KBM-7 (cell line): ENCODE data around the gene PEX6.
"Not testable (repeated sequence)": the region's sequence is repeated elsewhere in the genome, so short reads cannot be mapped to it uniquely, and the experiment has no call there.

ENCODE experiments used
- DNase-seq: peaks from one replicate; pipeline ENCODE4 v3.0.0-alpha.2; 2015
- in situ Hi-C: fragments of 300-500 bp; cut with MboI; formaldehyde crosslinking; loops from 2 replicates; pipeline ENCODE4 v1.14.3; 2020; ENCODE audit warnings: low sequenced_read_pairs, low pct_unique_long_range_greater_than_20kb, mixed read lengths

The PEX6 gene

DNA sequence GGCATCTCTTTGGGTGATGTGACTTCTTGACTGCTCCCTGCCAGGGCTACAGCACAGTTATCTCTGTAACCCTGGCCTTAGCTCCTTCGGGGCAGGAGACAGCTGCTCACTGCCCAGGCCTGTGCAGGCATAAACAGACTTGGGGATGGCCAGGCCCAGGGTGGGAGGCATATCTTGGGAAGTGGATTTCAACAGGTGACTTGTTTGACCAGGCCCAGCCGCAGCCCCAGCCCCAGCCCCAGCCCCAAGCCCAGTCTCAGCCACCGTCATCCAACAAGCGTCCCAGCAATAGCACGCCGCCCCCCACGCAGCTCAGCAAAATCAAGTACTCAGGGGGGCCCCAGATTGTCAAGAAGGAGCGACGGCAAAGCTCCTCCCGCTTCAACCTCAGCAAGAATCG, 27.3 kb upstream of the PEX6 start:
- no peak for DNase-seq
- in situ Hi-C loops = no loop called here

DNA sequence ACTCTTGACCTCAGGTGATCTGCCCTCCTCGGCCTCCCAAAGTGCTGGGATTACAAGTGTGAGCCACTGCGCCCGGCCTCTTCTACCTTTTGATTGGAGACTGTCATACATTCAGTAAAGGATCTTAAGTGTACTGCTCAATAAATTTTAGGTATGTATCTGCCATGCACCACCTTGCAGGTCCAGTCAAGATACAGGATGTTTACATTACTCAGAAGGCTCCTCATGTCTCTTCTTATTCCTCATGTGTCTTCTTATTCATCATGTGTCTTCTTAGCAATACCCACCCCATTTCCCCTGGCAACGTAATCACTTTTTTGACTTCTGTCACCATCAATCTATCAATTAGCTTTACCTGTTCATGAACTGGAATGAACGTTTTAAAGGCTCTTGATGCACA, 26.9 kb upstream of the PEX6 start:
- DNase-seq = no peak
- in situ Hi-C loops = no loop called here

GRCh38 chr6:43001843-43002242, 22.9 kb upstream of the PEX6 start:
- no peak for DNase-seq
- in situ Hi-C loops = no loop called here

GRCh38 chr6:42998205-42998604, 19.2 kb upstream of the PEX6 start:
- in situ Hi-C loops, DNase-seq: not testable (repeated sequence)

GRCh38 chr6:42996513-42996912, 17.5 kb upstream of the PEX6 start:
- no peak for DNase-seq
- in situ Hi-C loops = no loop called here

DNA sequence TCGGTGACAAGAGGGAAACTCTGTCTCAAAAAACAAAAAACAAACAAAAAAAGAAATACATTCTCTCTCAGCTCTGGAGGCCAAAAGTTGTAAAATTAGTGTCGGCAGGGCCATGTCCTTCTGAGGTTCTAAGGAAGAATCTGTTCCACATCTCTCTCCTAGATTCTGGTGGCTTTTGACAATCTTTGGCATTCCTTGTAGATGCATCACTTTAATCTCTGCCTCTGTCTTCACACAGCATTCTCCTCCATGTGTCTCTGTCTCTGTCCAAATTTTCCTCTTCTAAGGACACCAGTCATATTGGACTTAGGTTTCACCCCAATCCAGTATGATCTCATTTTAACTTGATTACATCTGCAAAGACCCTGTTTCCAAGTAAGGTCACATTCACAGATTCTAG, 14.5 kb upstream of the PEX6 start:
- in situ Hi-C loops = no loop called here
- no peak for DNase-seq

DNA sequence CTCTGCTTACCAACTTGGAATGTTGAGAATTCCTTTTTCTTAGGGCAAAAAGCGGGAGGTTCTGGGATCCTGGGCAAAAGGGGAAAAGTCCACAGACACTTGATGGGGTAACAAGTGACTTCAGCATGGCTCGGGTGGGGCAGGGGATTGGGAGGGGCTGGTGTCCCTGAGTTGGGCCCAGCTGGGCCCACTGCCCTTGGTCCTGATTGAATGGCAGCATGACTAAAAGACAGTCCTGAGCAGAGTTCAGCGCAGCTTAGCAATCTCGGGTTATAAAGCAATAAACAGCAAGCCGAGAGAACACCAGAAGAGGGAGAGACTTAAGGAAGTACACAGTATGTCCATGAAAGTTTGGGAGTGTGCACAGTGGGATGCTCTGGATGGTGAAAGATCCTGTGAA, 10.9 kb upstream of the PEX6 start:
- DNase-seq = no peak
- in situ Hi-C loops = no loop called here

DNA sequence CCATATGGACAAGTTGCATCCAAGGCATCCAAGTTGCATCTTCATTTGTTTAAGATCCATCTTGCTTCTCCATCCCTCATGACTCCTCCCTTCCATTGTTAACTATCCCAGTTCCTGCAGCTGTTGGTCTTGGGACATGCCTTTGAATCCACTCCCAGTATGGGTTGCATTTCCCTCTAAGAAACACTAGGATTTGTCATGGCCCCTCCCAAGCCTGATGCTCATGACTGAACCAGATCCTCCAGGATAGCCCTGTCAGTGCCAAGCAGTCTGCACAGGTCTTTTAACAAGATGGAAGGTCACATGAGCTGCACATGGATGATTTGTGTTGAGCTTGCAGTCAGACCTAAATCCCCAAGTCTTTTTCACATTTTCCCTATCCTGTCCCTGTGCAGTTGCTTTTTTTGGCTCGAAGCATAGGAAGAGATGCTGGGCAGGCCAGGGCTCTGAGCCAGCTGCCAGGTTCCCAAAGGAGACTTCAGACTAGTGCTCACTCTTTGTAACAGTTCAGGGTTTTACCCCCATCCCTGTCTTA, 9.6 kb upstream of the PEX6 start:
- no peak for DNase-seq
- in situ Hi-C loops = no loop called here

- no peak for DNase-seq
These were observed 8.8 kb upstream of the PEX6 start for GRCh38 chr6:42987533-42988451.

DNA sequence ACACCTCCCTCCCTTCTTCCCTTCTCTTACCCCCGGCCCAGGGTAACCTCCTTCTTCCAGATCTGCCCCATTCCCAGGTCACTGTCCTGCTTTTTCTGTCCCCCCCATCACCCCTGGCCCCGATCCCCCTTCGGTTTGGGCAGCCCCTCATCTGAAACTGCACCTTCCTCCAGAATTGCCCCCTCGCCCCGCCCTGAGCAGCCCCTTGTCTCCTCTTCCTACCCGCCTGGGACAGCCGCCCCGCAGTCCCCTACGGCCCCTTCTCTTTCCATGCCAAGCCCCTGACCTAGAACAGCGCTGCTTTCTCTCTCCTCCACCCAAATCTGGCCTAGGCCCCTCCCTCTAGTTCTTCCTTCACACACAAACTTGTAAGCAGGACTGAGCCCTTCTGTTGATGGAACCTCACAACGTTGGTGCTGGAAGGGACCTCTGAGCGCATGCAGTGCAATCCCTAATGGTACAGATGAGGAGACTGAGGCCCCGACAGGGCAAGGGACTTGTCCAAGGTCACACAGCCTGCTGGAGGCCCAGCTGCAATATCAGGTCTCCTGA, 6.0 kb upstream of the PEX6 start:
- in situ Hi-C loops = no loop called here
- DNase-seq = peak; percentile 23

More at GRCh38 chr6:42987533-42988451, 8.8 kb upstream of the PEX6 start:
- in situ Hi-C loops = no loop called here

DNA sequence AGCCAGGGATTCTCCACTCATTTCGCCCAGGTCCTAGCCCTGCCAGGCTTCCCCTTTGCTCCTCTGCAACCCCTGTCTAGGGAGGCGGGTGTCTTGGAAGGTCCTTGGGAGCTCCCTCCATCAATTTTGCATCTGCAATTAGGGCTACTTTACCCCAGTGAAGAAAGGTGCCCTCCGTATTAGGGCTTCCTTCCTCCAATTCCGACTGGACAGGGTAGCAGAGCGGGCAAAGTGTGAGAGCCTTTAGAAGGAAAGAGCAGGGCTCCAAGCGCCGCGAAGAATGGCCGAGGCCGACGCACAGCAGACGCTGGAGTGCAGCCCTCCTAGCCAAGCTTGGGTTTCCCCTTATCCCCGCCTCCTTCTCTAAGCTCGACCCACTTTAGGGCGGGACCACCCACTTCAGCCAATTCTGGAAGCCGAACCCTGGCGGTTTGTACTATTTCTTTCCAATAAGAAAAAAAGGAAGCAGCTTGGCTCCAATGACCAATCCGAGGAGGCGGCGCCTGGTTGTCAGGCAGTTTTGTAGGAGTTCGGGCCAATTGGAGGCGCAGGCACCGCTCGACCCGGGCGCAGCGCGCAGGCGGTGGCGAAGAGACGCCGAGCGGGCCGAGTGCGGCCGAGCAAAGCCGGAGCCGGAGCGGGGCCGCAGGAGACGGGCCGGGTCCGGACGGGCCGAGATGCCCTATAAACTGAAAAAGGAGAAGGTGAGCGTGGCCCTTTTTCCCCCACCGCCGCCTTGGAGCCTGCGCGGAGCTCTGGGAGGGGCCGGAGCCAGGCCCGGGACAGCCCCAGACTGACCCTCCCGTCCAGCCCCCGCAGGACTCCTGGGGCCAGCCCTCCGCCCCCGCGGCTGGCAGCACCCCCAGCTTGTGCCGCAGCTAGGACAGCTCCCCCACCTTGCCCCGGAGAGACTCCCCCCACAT, 5.3 kb upstream of the PEX6 start, which contains the start of gene PPP2R5D:
Gene PPP2R5D, plus strand, starts transcription at position 570 of the 923 bp plus-strand sequence. Its CDS starts 108 bp downstream, at position 678.
- in situ Hi-C loops = no loop called here

DNA sequence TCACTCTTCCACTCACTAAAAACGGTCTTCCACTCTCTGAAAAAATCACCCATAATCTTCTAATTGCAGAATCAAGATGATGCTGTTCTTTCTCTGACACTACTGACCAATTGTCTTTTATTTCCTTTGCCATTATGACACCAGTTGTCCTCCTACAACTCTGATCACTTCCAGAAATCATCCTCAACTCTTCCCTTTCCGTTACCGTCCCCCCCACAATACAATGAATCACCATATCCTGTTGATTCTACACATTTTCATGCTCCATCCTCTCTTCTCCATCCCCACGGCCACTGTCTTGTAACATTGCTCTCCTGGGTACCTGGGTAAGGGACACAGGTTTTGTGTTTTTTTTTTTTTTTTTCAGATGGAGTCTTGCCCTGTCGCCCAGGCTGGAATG, 2.9 kb upstream of the PEX6 start:
- DNase-seq = no peak
- in situ Hi-C loops = no loop called here

More for the DNA sequence above, 5.3 kb upstream of the PEX6 start, which contains the start of gene PPP2R5D:
- peak; percentile 99 for DNase-seq

DNA sequence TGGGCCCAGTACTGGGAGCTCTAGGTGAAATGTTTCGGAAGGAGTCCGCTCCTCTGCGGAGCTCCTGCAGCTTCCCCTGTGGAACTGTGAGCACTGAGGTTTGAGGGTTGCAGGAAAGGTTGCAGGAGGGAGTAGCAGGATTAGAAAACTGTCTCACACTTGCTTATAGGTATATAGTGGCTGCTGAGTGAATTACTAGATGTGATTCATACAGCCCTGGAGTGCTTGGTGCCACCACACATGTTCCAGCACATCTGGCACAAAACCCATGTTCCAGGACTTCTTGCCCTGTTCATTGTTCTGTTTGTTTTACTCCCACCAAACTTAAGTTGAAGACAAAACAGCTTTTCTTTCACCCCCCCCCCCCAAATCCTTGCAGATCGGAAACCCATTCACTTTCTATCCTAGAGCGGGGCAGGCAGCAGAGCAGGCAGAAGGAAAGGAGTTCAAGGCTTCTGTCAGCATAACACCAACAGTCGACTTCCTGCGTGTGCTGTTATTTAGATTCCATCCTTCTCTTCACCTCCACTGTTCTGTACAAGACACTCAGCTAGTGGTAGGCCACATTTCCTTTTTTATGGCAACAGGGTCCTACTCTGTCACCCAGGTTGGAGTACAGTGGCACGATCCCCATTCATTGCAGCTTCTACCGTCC, 669 bp upstream of the PEX6 start:
- DNase-seq = no peak
- in situ Hi-C loops = no loop called here

- DNase-seq = peak; percentile 34
- in situ Hi-C loops = no loop called here
These were observed 518 bp downstream of the PEX6 start for GRCh38 chr6:42978487-42978838.

DNA sequence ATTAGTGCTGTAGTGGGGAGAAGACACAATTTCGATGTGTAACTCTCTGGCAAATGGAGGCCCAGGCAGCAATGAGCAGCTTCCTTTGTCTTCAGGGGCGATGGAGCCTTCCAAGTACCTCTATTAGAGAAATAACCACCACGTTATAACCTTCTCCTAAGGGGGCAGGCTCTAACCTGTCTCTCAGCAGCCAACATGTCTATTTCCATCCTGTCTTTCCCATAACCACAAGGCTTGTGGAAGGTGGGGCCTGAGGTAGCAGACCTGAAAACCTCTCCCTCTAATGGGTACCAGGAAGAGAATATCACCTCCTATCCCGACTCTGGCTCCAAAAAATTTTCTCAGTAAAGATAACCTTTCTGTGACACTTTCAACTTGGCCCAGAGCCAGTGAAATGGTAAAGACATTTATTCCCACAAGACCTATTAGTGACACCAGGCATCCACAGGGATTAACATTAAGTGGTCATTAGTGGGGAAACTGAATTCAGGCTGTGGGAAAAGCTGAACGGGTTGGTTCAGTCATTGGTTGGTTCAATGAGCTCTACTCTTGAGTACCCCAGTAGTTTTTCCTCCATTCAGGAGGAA, 4.0 kb downstream of the PEX6 start:
- in situ Hi-C loops = no loop called here
- no peak for DNase-seq

DNA sequence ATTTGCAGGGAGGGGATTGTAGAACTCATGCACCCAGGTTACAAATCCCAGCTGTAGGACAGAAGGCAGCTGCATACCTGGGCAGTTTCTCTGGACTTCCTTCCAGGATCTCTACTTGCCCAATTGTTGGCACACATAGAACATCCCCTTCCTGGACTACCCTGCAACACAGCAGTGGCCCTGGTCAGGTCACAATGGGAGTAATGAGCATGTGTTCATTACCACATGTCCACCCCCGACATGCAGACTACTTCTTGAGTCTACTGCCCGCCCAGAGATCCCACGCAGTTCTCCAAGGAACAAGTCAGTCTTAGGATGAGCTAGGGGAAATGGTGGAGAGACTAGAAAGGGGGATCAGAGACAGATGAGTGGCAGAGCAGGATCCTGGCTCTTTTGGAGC, 5.1 kb downstream of the PEX6 start:
- in situ Hi-C loops = no loop called here
- no peak for DNase-seq

- in situ Hi-C loops = no loop called here
- DNase-seq = no peak
These were observed 7.1 kb downstream of the PEX6 start for GRCh38 chr6:42971746-42972327.

- DNase-seq = peak; percentile 26
- in situ Hi-C loops = no loop called here
These were observed 7.9 kb downstream of the PEX6 start for GRCh38 chr6:42970871-42971612.
